HepG2 (cell line): ENCODE results near the gene PSEN2. TPM values are rescaled to one million over a fixed set of nuclear protein-coding genes. Genes with fewer than 3 reads are reported as not detected.

ENCODE experiments used
- ATAC-seq: fragments of 200-7000 bp; cut with Tn5 transposase; 3 replicates; pipeline ENCODE4 v1.9.1; 2020; ENCODE audit warnings: mild to moderate bottlenecking, moderate library complexity
- BruUV-seq: library from RNA; stranded (reverse); fragments of 400-500 nt; replicated peaks from 2 replicates; lab custom pipeline; 2021; lab: Mats Ljungman, UMichigan
- CTCF ChIA-PET: fragments of 300-600 bp; formaldehyde crosslinking; extraction: SDS; loops from one replicate; lab custom pipeline; 2021; ENCODE audit warnings: low total read pairs, inconsistent platforms, low intra/inter-chr PET ratio; lab: Yijun Ruan, JAX
- POLR2A ChIA-PET: fragments of 350-600 bp; sonication (Branson Sonifier 250); formaldehyde crosslinking; loops from one replicate; lab custom pipeline; 2020; ENCODE audit warnings: antibody characterized with exemption, inconsistent platforms; lab: Yijun Ruan, JAX
- DNase-seq: peaks from one replicate; pipeline ENCODE4 v3.0.0-alpha.2; 2015; ENCODE audit warnings: low spot score
- FAIRE-seq: peaks from 3 replicates; lab custom pipeline; 2011; peaks lifted over from hg19 to GRCh38; lab: Jason Lieb, UNC
- H2AFZ ChIP-seq: one replicate; pipeline ENCODE4 v1.6.1; 2011; ENCODE audit warnings: low read length, inconsistent platforms
- H3K27ac ChIP-seq: fragments of 300-600 bp; 3 replicates; pipeline ENCODE4 v1.8.0; 2011; ENCODE audit warnings: mixed run types, mild to moderate bottlenecking, mixed read lengths, low read length, inconsistent platforms; ENCODE audit not compliant: insufficient read depth; ENCODE audit errors: extremely low read length
- H3K27me3 ChIP-seq, 2 experiments: fragments of 200-600 bp in 1 of 2; 2 replicates in 1 of 2; 3 replicates in 1 of 2; pipeline versions ENCODE4 v1.6.0 to v1.8.0; 2011; ENCODE audit warnings: low read length in 2 of 2, mild to moderate bottlenecking in 2 of 2, moderate library complexity in 2 of 2, inconsistent platforms in 1 of 2; ENCODE audit not compliant: insufficient read depth in 2 of 2, control insufficient read depth in 1 of 2
- H3K36me3 ChIP-seq, 2 experiments: fragments of 200-600 bp in 1 of 2; replicated peaks in 1 of 2; 2 replicates in 1 of 2; 3 replicates in 1 of 2; pipeline versions ENCODE4 v1.5.1 to v1.8.0; 2011; ENCODE audit warnings: low read length in 2 of 2, inconsistent platforms in 1 of 2; ENCODE audit not compliant: insufficient read depth in 2 of 2, control insufficient read depth in 1 of 2
- H3K4me1 ChIP-seq: 2 replicates; pipeline ENCODE4 v1.5.1; 2012; ENCODE audit warnings: low read length, inconsistent platforms; ENCODE audit not compliant: insufficient read depth
- H3K4me2 ChIP-seq: 2 replicates; pipeline ENCODE4 v1.6.0; 2011; ENCODE audit warnings: low read depth, low read length, inconsistent platforms
- H3K4me3 ChIP-seq, 3 experiments: fragments of 200-600 bp in 1 of 3; sonication (generic), shearing (Covaris generic) in 1 of 3; replicated peaks in 1 of 3; 2 replicates each; pipeline ENCODE4 v1.5.1; 2011 to 2016; ENCODE audit warnings: low read length in 3 of 3, inconsistent platforms in 2 of 3, low read depth in 2 of 3, mild to moderate bottlenecking in 2 of 3, control low read depth in 1 of 3, mixed read lengths in 1 of 3; ENCODE audit not compliant: insufficient read depth in 1 of 3
- H3K79me2 ChIP-seq: one replicate; pipeline ENCODE4 v1.6.1; 2011; ENCODE audit warnings: low read length, inconsistent platforms; ENCODE audit not compliant: insufficient read depth
- H3K9ac ChIP-seq: 2 replicates; pipeline ENCODE4 v1.6.0; 2011; ENCODE audit warnings: mild to moderate bottlenecking, low read depth, low read length, inconsistent platforms; ENCODE audit not compliant: insufficient read depth
- H3K9me3 ChIP-seq: 2 replicates; pipeline ENCODE4 v1.5.1; 2012; ENCODE audit warnings: mild to moderate bottlenecking, low read length
- H4K20me1 ChIP-seq: 2 replicates; pipeline ENCODE4 v1.6.0; 2011; ENCODE audit warnings: inconsistent platforms, mild to moderate bottlenecking, low read length, moderate library complexity; ENCODE audit not compliant: insufficient read depth
- ATAD3A ChIP-seq: sonication (generic); formaldehyde crosslinking; IDR thresholded peaks from 2 replicates; pipeline ENCODE4 v1.4.0; 2020; ENCODE audit warnings: missing genetic modification reagents
- ATF2 ChIP-seq: sonication (generic); formaldehyde crosslinking; IDR thresholded peaks from 2 replicates; pipeline ENCODE4 v1.4.0; 2020; ENCODE audit warnings: missing genetic modification reagents
- CEBPB ChIP-seq: IDR thresholded peaks from 2 replicates; pipeline ENCODE4 v1.6.1; 2011; ENCODE audit warnings: low read depth, low read length, improper control_type of control experiment, borderline replicate concordance
- ETS1 ChIP-seq: sonication (generic); formaldehyde crosslinking; IDR thresholded peaks from 2 replicates; pipeline ENCODE4 v1.4.0; 2020; ENCODE audit warnings: missing genetic modification reagents
- FOXO1 ChIP-seq: sonication (generic); formaldehyde crosslinking; IDR thresholded peaks from 2 replicates; pipeline ENCODE4 v1.4.0; 2020; ENCODE audit warnings: missing genetic modification reagents
- GLMP ChIP-seq: sonication (generic); formaldehyde crosslinking; IDR thresholded peaks from 2 replicates; pipeline ENCODE4 v1.9.0; 2021; ENCODE audit warnings: missing genetic modification reagents, mild to moderate bottlenecking, borderline replicate concordance
- KMT2B ChIP-seq: IDR thresholded peaks from 2 replicates; pipeline ENCODE4 v1.6.1; 2016; ENCODE audit warnings: missing genetic modification reagents, missing compliant biosample characterization
- MED13 ChIP-seq: sonication (generic); formaldehyde crosslinking; IDR thresholded peaks from 2 replicates; pipeline ENCODE4 v1.5.0; 2020; ENCODE audit warnings: missing genetic modification reagents
- RNF2 ChIP-seq: fragments of 450-650 bp; conservative IDR thresholded peaks from 2 replicates; pipeline ENCODE4 v1.6.1; 2016; ENCODE audit warnings: low read depth
- SMAD1 ChIP-seq: sonication (generic); formaldehyde crosslinking; IDR thresholded peaks from 2 replicates; pipeline ENCODE4 v1.4.0; 2020; ENCODE audit warnings: missing genetic modification reagents, low read depth, mild to moderate bottlenecking, borderline replicate concordance
- TCF7 ChIP-seq: sonication (generic); IDR thresholded peaks from 2 replicates; pipeline ENCODE4 v1.6.1; 2016; ENCODE audit warnings: antibody characterized with exemption, low read depth
- THAP11 ChIP-seq: IDR thresholded peaks from 2 replicates; pipeline ENCODE4 v1.6.1; 2016; ENCODE audit warnings: missing biosample characterization, missing genetic modification reagents
- ZBTB2 ChIP-seq: sonication (generic); formaldehyde crosslinking; IDR thresholded peaks from 2 replicates; pipeline ENCODE4 v1.8.0; 2022; ENCODE audit warnings: low read depth, missing genetic modification reagents
- ZNF275 ChIP-seq: sonication (generic); formaldehyde crosslinking; IDR thresholded peaks from 2 replicates; pipeline ENCODE4 v1.8.0; 2022; ENCODE audit warnings: missing genetic modification reagents, mild to moderate bottlenecking, inconsistent platforms, borderline replicate concordance
- ZNF451 ChIP-seq: sonication (generic); formaldehyde crosslinking; IDR thresholded peaks from 2 replicates; pipeline ENCODE4 v1.5.0; 2020; ENCODE audit warnings: mild to moderate bottlenecking, missing genetic modification reagents
- ZNF543 ChIP-seq: sonication (generic); formaldehyde crosslinking; IDR thresholded peaks from 2 replicates; pipeline ENCODE4 v1.4.0; 2020; ENCODE audit warnings: mild to moderate bottlenecking, missing genetic modification reagents
- ZSCAN30 ChIP-seq: sonication (generic); formaldehyde crosslinking; IDR thresholded peaks from 2 replicates; pipeline ENCODE4 v1.5.0; 2020; ENCODE audit warnings: mild to moderate bottlenecking, missing genetic modification reagents
- WGBS: methylation state at CpG from one replicate; pipeline ENCODE4 v1.1.6; 2017; ENCODE audit warnings: low lambda C conversion rate; 5-methylcytosine and 5-hydroxymethylcytosine counted together
- in situ Hi-C: cut with HindIII; loops from 2 replicates; pipeline ENCODE4 v1.10.0; 2017; ENCODE audit warnings: low pct_unique_long_range_greater_than_20kb; ENCODE audit not compliant: extremely low pct_ligation_motif_present
- intact Hi-C: fragments of 100-400 bp; cut with micrococcal nuclease; formaldehyde crosslinking; loops from one replicate; pipeline ENCODE4 v1.10.0; 2022; ENCODE audit not compliant: unreplicated experiment
- polyA plus RNA-seq, 8 experiments: library from polyadenylated mRNA; depleted of rRNA in 3 of 8; stranded (reverse) in 7 of 8; unstranded in 1 of 8; fragments of >200 nt; fragmentation: Illumina TruSeq in 4 of 8; extraction: Trizol in 4 of 8; gene quantifications; 2 replicates each; pipeline versions ENCODE4 v1.2.1 to v1.2.3, GENCODE V29; 2011 to 2016; ENCODE audit warnings: low read depth in 4 of 8, missing spikeins in 1 of 8, mixed read lengths in 1 of 8; ENCODE audit not compliant: insufficient read depth in 1 of 8
- total RNA-seq, 5 experiments: library from RNA; depleted of rRNA; stranded (reverse); fragments of >200 nt; fragmentation: Illumina TruSeq; extraction: Trizol; gene quantifications; 2 replicates each; pipeline ENCODE4 v1.2.3, GENCODE V29; 2016; ENCODE audit warnings: low read depth in 1 of 5

The PSEN2 gene
- total and polyA plus RNA-seq, 2 of the 13 experiments (the other 11 are each of a cell fraction or from before 2014, with no cell fraction given): 5.9 to 13.1 TPM

- ChIA-PET POLR2A (interaction anchor here (5.5 kb wide), 1 partner anchor 18 kb away, joined by 35 read pairs; the partner anchor contains the start of gene COQ8A), CTCF (no interaction called here)
- no peak for DNase-seq
- no peaks in the 10 kb centered on the region for H4K20me1 ChIP-seq
- H2AFZ ChIP-seq: no peak overlapping the region
- in situ Hi-C loops: no loop called here
- no peak overlapping the region for H3K4me2 ChIP-seq
- no peaks in the 10 kb centered on the region for H3K36me3 ChIP-seq
- no peak for TF ChIP-seq ZSCAN30
- no peak for TF ChIP-seq GLMP (CRISPR knock-in tag)
- TF ChIP-seq FOXO1 (CRISPR knock-in tag): no peak
- no peak for TF ChIP-seq ZBTB2 (CRISPR knock-in tag)
- no peak for TF ChIP-seq ZNF451 (CRISPR knock-in tag)
- no peak for TF ChIP-seq THAP11 (CRISPR knock-in tag)
- no peak for TF ChIP-seq ATAD3A
- no peak for TF ChIP-seq MED13 (CRISPR knock-in tag)
- no peak for TF ChIP-seq CEBPB
- TF ChIP-seq ATF2 (CRISPR knock-in tag): no peak
- no peak for TF ChIP-seq KMT2B (CRISPR knock-in tag)
- no peak for TF ChIP-seq ZNF275 (CRISPR knock-in tag)
- no peak for TF ChIP-seq SMAD1 (CRISPR knock-in tag)
- no peak for TF ChIP-seq RNF2
- no peak for TF ChIP-seq ZNF543 (CRISPR knock-in tag)
- TF ChIP-seq TCF7: no peak
- no peak for TF ChIP-seq ETS1 (CRISPR knock-in tag)
- no TSS peak for BruUV-seq
- H3K4me1 ChIP-seq: peaks cover 30% of the 10 kb centered on the region
- 95% methylated on average over 5 of the region's 5 CpGs for WGBS
- intact Hi-C loops: loop anchor here (2.0 kb wide), 1 partner anchor 23 kb away; no protein-coding TSS in a partner anchor
- no peak for FAIRE-seq
- no peak overlapping the region for H3K4me3 ChIP-seq
- H3K27ac ChIP-seq: no peak overlapping the region
- no peaks in the 10 kb centered on the region for H3K27me3 ChIP-seq
- no peaks in the 10 kb centered on the region for H3K79me2 ChIP-seq
- no peak overlapping the region for H3K9ac ChIP-seq
- no peaks in the 10 kb centered on the region for H3K9me3 ChIP-seq
- ATAC-seq: no peak
Measured at GRCh38 chr1:226921504-226921903, 51.1 kb downstream of the PSEN2 start.
